HepG2 (cell line): ENCODE measurements around the gene HES2.
"Not testable (repeated sequence)": the region's sequence is repeated elsewhere in the genome, so short reads cannot be mapped to it uniquely, and the experiment has no call there.

ENCODE experiments used
- CHCHD3 ChIP-seq: sonication (generic); formaldehyde crosslinking; IDR thresholded peaks from 2 replicates; pipeline ENCODE4 v1.8.0; 2022; ENCODE audit warnings: mild to moderate bottlenecking, missing genetic modification reagents, moderate library complexity
- GATAD1 ChIP-seq: IDR thresholded peaks from 2 replicates; pipeline ENCODE4 v1.6.1; 2016; ENCODE audit warnings: missing genetic modification reagents, missing compliant biosample characterization
- MATR3 ChIP-seq: sonication (generic); formaldehyde crosslinking; IDR thresholded peaks from 2 replicates; pipeline ENCODE4 v1.4.0; 2020; ENCODE audit warnings: missing genetic modification reagents
- PBX3 ChIP-seq: sonication (generic); formaldehyde crosslinking; IDR thresholded peaks from 2 replicates; pipeline ENCODE4 v1.8.1; 2023; ENCODE audit warnings: missing genetic modification reagents, inconsistent platforms, borderline replicate concordance
- REST ChIP-seq, 2 experiments: IDR thresholded peaks; 2 replicates each; pipeline ENCODE4 v1.6.1; 2011 to 2012; ENCODE audit warnings: low read length in 2 of 2, borderline replicate concordance in 1 of 2, low read depth in 1 of 2, mild to moderate bottlenecking in 1 of 2, moderate library complexity in 1 of 2
- RFX3 ChIP-seq: IDR thresholded peaks from 2 replicates; pipeline ENCODE4 v1.6.1; 2016; ENCODE audit warnings: missing biosample characterization, missing genetic modification reagents
- ZNF782 ChIP-seq: sonication (generic); formaldehyde crosslinking; IDR thresholded peaks from 2 replicates; pipeline ENCODE4 v1.4.0; 2020; ENCODE audit warnings: missing genetic modification reagents, mild to moderate bottlenecking, borderline replicate concordance
- TF ChIP-seq, protein P1 (sequence below): sonication (generic); formaldehyde crosslinking; IDR thresholded peaks from 2 replicates; pipeline ENCODE4 v1.5.0; 2020; ENCODE audit warnings: mild to moderate bottlenecking, missing genetic modification reagents, moderate library complexity
- TF ChIP-seq, protein P2 (sequence below): sonication (generic); formaldehyde crosslinking; IDR thresholded peaks from 2 replicates; pipeline ENCODE4 v1.8.1; 2023; ENCODE audit warnings: mild to moderate bottlenecking, inconsistent platforms, moderate library complexity, missing genetic modification reagents, borderline replicate concordance

- not testable (repeated sequence) for TF ChIP-seq REST (IDR thresholded peaks at IDR 0.05; ENCODE audit: borderline replicate concordance in 1 of 2, low read depth in 1 of 2, low read length in 2 of 2); PBX3 (CRISPR knock-in tag); ZNF782 (CRISPR knock-in tag); MATR3 (CRISPR knock-in tag); CHCHD3 (CRISPR knock-in tag); RFX3; GATAD1 (CRISPR knock-in tag)
- TF ChIP-seq, protein P1, sequence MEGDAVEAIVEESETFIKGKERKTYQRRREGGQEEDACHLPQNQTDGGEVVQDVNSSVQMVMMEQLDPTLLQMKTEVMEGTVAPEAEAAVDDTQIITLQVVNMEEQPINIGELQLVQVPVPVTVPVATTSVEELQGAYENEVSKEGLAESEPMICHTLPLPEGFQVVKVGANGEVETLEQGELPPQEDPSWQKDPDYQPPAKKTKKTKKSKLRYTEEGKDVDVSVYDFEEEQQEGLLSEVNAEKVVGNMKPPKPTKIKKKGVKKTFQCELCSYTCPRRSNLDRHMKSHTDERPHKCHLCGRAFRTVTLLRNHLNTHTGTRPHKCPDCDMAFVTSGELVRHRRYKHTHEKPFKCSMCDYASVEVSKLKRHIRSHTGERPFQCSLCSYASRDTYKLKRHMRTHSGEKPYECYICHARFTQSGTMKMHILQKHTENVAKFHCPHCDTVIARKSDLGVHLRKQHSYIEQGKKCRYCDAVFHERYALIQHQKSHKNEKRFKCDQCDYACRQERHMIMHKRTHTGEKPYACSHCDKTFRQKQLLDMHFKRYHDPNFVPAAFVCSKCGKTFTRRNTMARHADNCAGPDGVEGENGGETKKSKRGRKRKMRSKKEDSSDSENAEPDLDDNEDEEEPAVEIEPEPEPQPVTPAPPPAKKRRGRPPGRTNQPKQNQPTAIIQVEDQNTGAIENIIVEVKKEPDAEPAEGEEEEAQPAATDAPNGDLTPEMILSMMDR (CRISPR knock-in tag) = not testable (repeated sequence)
- TF ChIP-seq, protein P2, sequence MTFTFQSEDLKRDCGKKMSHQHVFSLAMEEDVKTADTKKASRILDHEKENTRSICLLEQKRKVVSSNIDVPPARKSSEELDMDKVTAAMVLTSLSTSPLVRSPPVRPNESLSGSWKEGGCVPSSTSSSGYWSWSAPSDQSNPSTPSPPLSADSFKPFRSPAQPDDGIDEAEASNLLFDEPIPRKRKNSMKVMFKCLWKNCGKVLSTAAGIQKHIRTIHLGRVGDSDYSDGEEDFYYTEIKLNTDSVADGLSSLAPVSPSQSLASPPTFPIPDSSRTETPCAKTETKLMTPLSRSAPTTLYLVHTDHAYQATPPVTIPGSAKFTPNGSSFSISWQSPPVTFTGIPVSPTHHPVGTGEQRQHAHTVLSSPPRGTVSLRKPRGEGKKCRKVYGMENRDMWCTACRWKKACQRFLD (CRISPR knock-in tag) = not testable (repeated sequence)
These were observed 34.5 kb upstream of the HES2 start for GRCh38 chr1:6453895-6454855.
